ENCODE measurements around the gene PDXK. TPM values are rescaled to one million over a fixed set of nuclear protein-coding genes. Genes with fewer than 3 reads are reported as not detected.

The PDXK gene
- total and polyA plus RNA-seq, 2 experiments from 2014 or later: 68.0 to 89.7 TPM

DNA sequence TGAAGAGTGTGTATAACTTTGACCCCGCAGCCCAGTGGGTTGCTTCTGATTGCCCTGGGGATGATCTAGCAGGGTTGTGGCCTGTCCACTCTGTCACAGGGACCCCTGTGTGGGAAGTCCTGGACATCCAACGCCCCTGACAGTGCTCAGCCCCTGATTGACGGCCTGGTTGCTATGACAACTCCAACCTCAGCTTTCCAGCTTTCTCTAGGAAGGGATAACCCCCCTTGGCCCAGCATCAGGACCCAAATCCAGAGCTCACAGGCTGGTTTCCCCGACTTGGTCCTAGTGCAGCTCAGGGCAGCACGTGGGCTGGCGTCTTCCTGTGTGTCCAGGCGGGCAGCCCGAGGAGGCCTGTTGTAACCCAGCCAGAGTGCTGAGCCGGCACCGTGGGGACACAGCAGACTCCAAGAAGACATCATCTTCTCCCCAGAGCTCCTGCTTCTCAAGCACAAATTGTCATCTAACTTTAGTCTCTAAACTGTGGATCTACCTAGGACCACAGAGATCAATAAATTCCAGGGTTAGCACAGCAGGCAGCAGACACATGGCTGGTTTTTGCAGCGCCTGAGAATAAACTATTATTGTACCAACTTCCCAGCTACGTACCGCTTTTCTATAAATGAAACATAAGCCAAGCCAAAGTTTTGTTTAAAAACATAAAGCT is 18.9 kb upstream of the PDXK start:
- Histone ChIP-seq H3K4me2 (ENCODE audit: unreplicated experiment) (no peak overlapping the region), H3K9me3 (ENCODE audit: low read depth) (no peaks in the 10 kb centered on the region), H3K9ac (no peak overlapping the region), H3K79me2 (ENCODE audit: insufficient read depth) (no peaks in the 10 kb centered on the region), H4K20me1 (ENCODE audit: insufficient read depth) (no peaks in the 10 kb centered on the region), H3K27ac (no peak overlapping the region), H2AFZ (no peak overlapping the region), H3K36me3 (ENCODE audit: low read depth) (peaks cover 6% of the 10 kb centered on the region; the same call in 1 of the 2 replicates), H3K4me3 (no peak overlapping the region), H3K27me3 (replicated peaks; ENCODE audit: insufficient read depth) (no peaks in the 10 kb centered on the region), H3K4me1 (ENCODE audit: insufficient read depth) (0 out of 2 replicates have a peak, but pooled peaks cover 9% of the 10 kb centered on the region), H3K9me2 (ENCODE audit: insufficient read depth) (no peaks in the 10 kb centered on the region), H3F3A (ENCODE audit: insufficient read depth) (no peaks in the 10 kb centered on the region)
- WGBS, 2 experiments (ENCODE audit: low coverage in 1 of 2, low lambda C conversion rate in 2 of 2, missing lambda C conversion rate in 2 of 2): 78 to 79% methylated on average over 13 of the region's 13 CpGs
- in situ Hi-C loops (cut with MboI): no loop called here
- DNase-seq: no peak
- TF ChIP-seq EZH2 (IDR thresholded peaks at IDR 0.05; ENCODE audit: insufficient read depth, poor library complexity, severe bottlenecking) (no peak), EZH2phosphoT487 (IDR thresholded peaks at IDR 0.05; ENCODE audit: insufficient read depth, low read depth) (no peak)

DNA sequence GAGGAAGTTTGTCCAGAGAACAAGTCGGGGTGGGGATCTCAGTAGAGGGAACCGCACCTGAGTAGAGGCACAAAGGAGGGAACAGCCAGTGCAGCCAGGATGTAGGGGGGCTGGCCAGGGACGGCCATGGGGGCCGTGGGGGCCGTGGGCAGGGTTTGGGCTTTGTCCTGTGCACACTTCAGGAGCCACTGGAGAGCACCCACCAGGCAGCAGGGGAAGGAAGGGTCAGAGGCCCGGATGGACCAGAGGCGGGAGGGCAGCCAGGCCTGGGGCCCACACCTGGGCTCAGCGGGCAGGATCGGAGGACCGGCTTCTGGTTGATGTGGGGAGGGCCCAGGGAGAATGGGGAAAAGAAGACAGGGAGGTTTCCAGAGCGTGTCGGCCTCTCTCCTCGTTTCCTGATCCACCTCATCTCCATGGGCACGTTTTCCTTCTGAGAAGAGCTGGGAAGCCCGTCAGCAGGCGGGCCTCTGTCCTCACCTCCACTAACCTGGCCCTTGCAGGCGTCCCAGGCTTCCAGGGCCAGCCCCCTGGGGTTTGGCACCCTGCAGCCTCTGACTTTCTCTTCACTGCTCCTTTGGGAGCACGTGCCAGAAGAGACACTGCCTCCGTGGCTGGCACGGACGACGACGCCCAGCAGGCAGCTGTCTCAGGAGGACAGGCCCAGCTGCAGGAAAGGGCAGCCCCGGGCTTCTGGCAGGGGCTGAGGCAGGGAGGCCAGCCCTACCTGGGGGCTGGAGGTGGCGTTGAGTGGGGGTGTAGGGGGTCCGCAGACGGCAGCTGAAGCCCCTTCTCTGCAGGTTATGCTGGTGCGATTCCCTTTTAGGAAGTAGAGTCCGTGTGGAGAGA is 16.8 kb upstream of the PDXK start:
- Histone ChIP-seq H3K9ac (0 out of 2 replicates have a peak overlapping the region, but pooled peaks have one; percentile 11), H3K4me2 (ENCODE audit: unreplicated experiment) (peak overlapping the region; percentile 16), H3F3A (ENCODE audit: insufficient read depth) (no peaks in the 10 kb centered on the region; the same call in 1 of the 2 replicates), H3K4me3 (no peak overlapping the region), H3K36me3 (ENCODE audit: low read depth) (no peaks in the 10 kb centered on the region), H3K9me3 (ENCODE audit: low read depth) (no peaks in the 10 kb centered on the region), H3K4me1 (ENCODE audit: insufficient read depth) (0 out of 2 replicates have a peak, but pooled peaks cover 9% of the 10 kb centered on the region), H3K27me3 (replicated peaks; ENCODE audit: insufficient read depth) (no peaks in the 10 kb centered on the region), H3K27ac (no peak overlapping the region), H2AFZ (peak overlapping the region; percentile 56; the same call in 1 of the 2 replicates), H3K79me2 (ENCODE audit: insufficient read depth) (no peaks in the 10 kb centered on the region), H3K9me2 (ENCODE audit: insufficient read depth) (no peaks in the 10 kb centered on the region), H4K20me1 (ENCODE audit: insufficient read depth) (no peaks in the 10 kb centered on the region)
- TF ChIP-seq EZH2 (IDR thresholded peaks at IDR 0.05; ENCODE audit: insufficient read depth, poor library complexity, severe bottlenecking) (no peak), EZH2phosphoT487 (IDR thresholded peaks at IDR 0.05; ENCODE audit: insufficient read depth, low read depth) (no peak)
- 57 to 67% methylated on average over 19 to 29 of the region's 29 CpGs for WGBS, 2 experiments (ENCODE audit: low coverage in 1 of 2, low lambda C conversion rate in 2 of 2, missing lambda C conversion rate in 2 of 2)
- in situ Hi-C loops (cut with MboI): no loop called here
- DNase-seq: peak; percentile 19

DNA sequence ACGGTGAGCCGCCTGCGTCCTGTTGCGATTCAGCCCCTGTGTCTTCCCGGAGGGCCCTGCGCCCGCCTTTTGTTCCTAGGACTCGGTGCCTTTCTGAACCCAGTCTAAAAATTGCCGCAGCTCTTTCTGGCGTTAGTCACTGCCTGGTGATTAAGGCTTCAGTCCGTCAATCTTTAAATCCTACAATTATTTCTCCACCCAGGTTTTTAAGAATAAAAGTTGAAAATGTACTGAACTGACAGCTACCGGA is 16.2 kb upstream of the PDXK start:
- Histone ChIP-seq H2AFZ (peak overlapping the region; percentile 56; the same call in 1 of the 2 replicates), H3K27ac (no peak overlapping the region), H3K79me2 (ENCODE audit: insufficient read depth) (no peaks in the 10 kb centered on the region), H3K4me3 (no peak overlapping the region; the same call in 1 of the 2 replicates), H3F3A (ENCODE audit: insufficient read depth) (no peaks in the 10 kb centered on the region; the same call in 1 of the 2 replicates), H3K27me3 (replicated peaks; ENCODE audit: insufficient read depth) (no peaks in the 10 kb centered on the region), H3K9me2 (ENCODE audit: insufficient read depth) (no peaks in the 10 kb centered on the region), H3K9ac (0 out of 2 replicates have a peak overlapping the region, but pooled peaks have one; percentile 11), H3K9me3 (ENCODE audit: low read depth) (no peaks in the 10 kb centered on the region), H3K4me2 (ENCODE audit: unreplicated experiment) (peak overlapping the region; percentile 16), H4K20me1 (ENCODE audit: insufficient read depth) (no peaks in the 10 kb centered on the region), H3K4me1 (ENCODE audit: insufficient read depth) (0 out of 2 replicates have a peak, but pooled peaks cover 9% of the 10 kb centered on the region), H3K36me3 (ENCODE audit: low read depth) (no peaks in the 10 kb centered on the region)
- TF ChIP-seq EZH2 (IDR thresholded peaks at IDR 0.05; ENCODE audit: insufficient read depth, poor library complexity, severe bottlenecking) (no peak), EZH2phosphoT487 (IDR thresholded peaks at IDR 0.05; ENCODE audit: insufficient read depth, low read depth) (no peak)
- peak; percentile 60 for DNase-seq
- in situ Hi-C loops (cut with MboI): no loop called here
- WGBS, 2 experiments (ENCODE audit: low coverage in 1 of 2, low lambda C conversion rate in 2 of 2, missing lambda C conversion rate in 2 of 2): 43 to 47% methylated on average over 12 of the region's 12 CpGs

DNA sequence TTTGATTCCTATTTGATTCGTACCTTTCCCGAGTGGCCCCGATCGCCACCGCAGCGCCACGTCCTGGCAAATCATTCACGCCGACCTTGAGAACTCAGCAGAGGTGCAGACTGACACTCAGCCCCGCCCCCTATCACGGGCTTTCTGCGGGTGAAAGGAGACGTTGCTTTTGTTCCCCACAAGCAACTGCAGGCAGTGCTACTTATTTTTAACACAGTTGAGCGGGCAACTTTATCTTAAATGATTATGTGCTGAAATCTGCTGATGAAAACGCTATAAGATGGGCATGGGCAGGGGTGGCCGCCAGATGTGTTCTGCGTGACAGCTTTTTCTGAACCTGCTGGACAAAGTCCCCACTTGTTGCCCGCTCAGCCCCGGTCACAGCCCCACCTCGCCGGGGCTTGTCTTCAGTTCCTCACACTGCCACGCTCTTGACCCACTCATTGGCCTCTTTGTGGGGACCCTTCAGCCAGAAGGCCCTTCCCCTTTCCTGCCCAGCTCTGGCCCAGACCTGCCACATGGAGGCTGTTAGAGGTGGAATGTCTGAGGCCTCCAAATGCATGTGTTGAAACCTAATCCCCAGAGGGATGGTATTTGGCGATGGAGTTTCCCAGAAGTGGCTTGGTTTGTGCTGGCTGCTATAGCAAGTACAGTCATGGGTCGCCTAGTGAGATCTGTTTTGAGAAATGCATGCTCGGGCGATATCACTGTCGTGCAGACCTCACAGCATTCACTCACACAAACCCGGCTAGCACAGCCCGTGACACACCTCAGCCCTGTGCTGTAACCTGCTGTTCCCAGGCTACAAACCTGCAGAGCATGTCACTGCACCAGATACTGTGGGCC is 15.7 kb upstream of the PDXK start:
- H3K4me3 ChIP-seq: no peak overlapping the region; the same call in 1 of the 2 replicates
- H3K79me2 ChIP-seq (ENCODE audit: insufficient read depth): no peaks in the 10 kb centered on the region
- peak; percentile 50 for DNase-seq
- H4K20me1 ChIP-seq (ENCODE audit: insufficient read depth): no peaks in the 10 kb centered on the region
- peak overlapping the region; percentile 16 for H3K4me2 ChIP-seq (ENCODE audit: unreplicated experiment)
- WGBS, 2 experiments (ENCODE audit: low coverage in 1 of 2, low lambda C conversion rate in 2 of 2, missing lambda C conversion rate in 2 of 2): 48 to 53% methylated on average over 29 of the region's 29 CpGs
- H3K4me1 ChIP-seq (ENCODE audit: insufficient read depth): 0 out of 2 replicates have a peak, but pooled peaks cover 9% of the 10 kb centered on the region
- H3K27ac ChIP-seq: no peak overlapping the region
- in situ Hi-C loops (cut with MboI): no loop called here
- TF ChIP-seq EZH2phosphoT487 (IDR thresholded peaks at IDR 0.05; ENCODE audit: insufficient read depth, low read depth) (no peak), EZH2 (IDR thresholded peaks at IDR 0.05; ENCODE audit: insufficient read depth, poor library complexity, severe bottlenecking) (no peak)
- H3K27me3 ChIP-seq (replicated peaks; ENCODE audit: insufficient read depth): no peaks in the 10 kb centered on the region
- H3K9ac ChIP-seq: 0 out of 2 replicates have a peak overlapping the region, but pooled peaks have one; percentile 11
- H2AFZ ChIP-seq: peak overlapping the region; percentile 56; the same call in 1 of the 2 replicates
- H3K9me3 ChIP-seq (ENCODE audit: low read depth): no peaks in the 10 kb centered on the region
- H3K9me2 ChIP-seq (ENCODE audit: insufficient read depth): no peaks in the 10 kb centered on the region
- H3F3A ChIP-seq (ENCODE audit: insufficient read depth): no peaks in the 10 kb centered on the region; the same call in 1 of the 2 replicates
- no peaks in the 10 kb centered on the region for H3K36me3 ChIP-seq (ENCODE audit: low read depth)

Measured in GM23248 (cell line).